K562 (cell line): ENCODE results near the gene GATAD2B. TPM values are rescaled to one million over a fixed set of nuclear protein-coding genes. Genes with fewer than 3 reads are reported as not detected.

Source experiments
- ARID2 ChIP-seq: fragments of 450-650 bp; IDR thresholded peaks from 2 replicates; pipeline ENCODE4 v1.6.1; 2017; ENCODE audit warnings: antibody characterized with exemption, mild to moderate bottlenecking
- CHD2 ChIP-seq: IDR thresholded peaks from 2 replicates; pipeline ENCODE4 v1.6.1; 2011; ENCODE audit warnings: low read depth, low read length
- GABPB1 ChIP-seq: sonication (generic); formaldehyde crosslinking; IDR thresholded peaks from 2 replicates; pipeline ENCODE4 v1.8.0; 2022; ENCODE audit warnings: mild to moderate bottlenecking, missing genetic modification reagents
- HDAC1 ChIP-seq, 2 experiments: fragments of 450-650 bp; IDR thresholded peaks; 2 replicates each; pipeline ENCODE4 v1.6.1; 2016 to 2017; ENCODE audit warnings: inconsistent platforms in 1 of 2, mild to moderate bottlenecking in 1 of 2, moderate library complexity in 1 of 2
- MCM7 ChIP-seq, 2 experiments: fragments of 450-650 bp; IDR thresholded peaks; 2 replicates each; pipeline ENCODE4 v1.6.1; 2016 to 2018
- MEF2D ChIP-seq: conservative IDR thresholded peaks from 2 replicates; pipeline ENCODE4 v1.6.1; 2016; ENCODE audit warnings: low read depth, missing genetic modification characterization, missing compliant biosample characterization
- POLR2G ChIP-seq: fragments of 200-400 bp; formaldehyde crosslinking; IDR thresholded peaks from 2 replicates; pipeline ENCODE4 v1.6.1; 2017; ENCODE audit warnings: low read depth, mild to moderate bottlenecking, antibody characterized with exemption, low read length, moderate library complexity
- RBFOX2 ChIP-seq: fragments of 200-400 bp; formaldehyde crosslinking; IDR thresholded peaks from 2 replicates; pipeline ENCODE4 v1.6.1; 2017; ENCODE audit warnings: low read depth, mild to moderate bottlenecking, low read length, moderate library complexity
- SPI1 ChIP-seq: IDR thresholded peaks from 2 replicates; pipeline ENCODE4 v1.6.1; 2011; ENCODE audit warnings: low read depth, low read length, control low read depth, borderline replicate concordance
- polyA plus RNA-seq, 8 experiments: library from polyadenylated mRNA; depleted of rRNA in 4 of 8; stranded (reverse) in 5 of 8; unstranded in 3 of 8; fragments of >200 nt; fragmentation: Nextera tagmentation in 2 of 8; fragmentation: Illumina TruSeq in 1 of 8; extraction: Ambion mirVana in 2 of 8; extraction: Trizol in 1 of 8; gene quantifications; 2 replicates each; pipeline versions ENCODE4 v1.2.1 to v1.2.3, GENCODE V29; 2011 to 2014; ENCODE audit warnings: inconsistent platforms in 1 of 8, missing spikeins in 1 of 8
- total RNA-seq, 7 experiments: library from RNA; depleted of rRNA in 6 of 7; stranded (reverse); fragments of >200 nt in 6 of 7; fragmentation: Illumina TruSeq in 2 of 7; extraction: Trizol in 2 of 7; gene quantifications; 2 replicates each; pipeline versions ENCODE4 v1.2.1 to v1.2.3, GENCODE V29; 2011 to 2021; ENCODE audit warnings: low replicate concordance in 1 of 7
- TF ChIP-seq, protein P1 (sequence below): sonication (generic); formaldehyde crosslinking; IDR thresholded peaks from 2 replicates; pipeline ENCODE4 v1.8.1; 2023; ENCODE audit warnings: mild to moderate bottlenecking, missing genetic modification reagents
- TF ChIP-seq, protein P2 (sequence below): fragments of 250-450 bp; sonication (Bioruptor Pico); IDR thresholded peaks from 2 replicates; pipeline ENCODE4 v1.6.1; 2021; ENCODE audit warnings: mild to moderate bottlenecking
- TF ChIP-seq, protein P3 (sequence below): fragments of 450-650 bp; IDR thresholded peaks from 2 replicates; pipeline ENCODE4 v1.6.1; 2014; ENCODE audit warnings: low read depth, mild to moderate bottlenecking, moderate library complexity, borderline replicate concordance
- TF ChIP-seq, protein P4 (sequence below), 2 experiments: fragments of 450-650 bp; formaldehyde crosslinking in 1 of 2; IDR thresholded peaks; 2 replicates each; pipeline versions ENCODE4 v1.4.0 to v1.6.1; 2014 to 2020; ENCODE audit warnings: mild to moderate bottlenecking in 2 of 2, borderline replicate concordance in 1 of 2, low read depth in 1 of 2
- TF ChIP-seq, protein P5 (sequence below): conservative IDR thresholded peaks from 2 replicates; pipeline ENCODE4 v1.6.1; 2011; ENCODE audit warnings: low read depth, mild to moderate bottlenecking, low read length; ENCODE audit not compliant: control insufficient read depth

GATAD2B gene
- total and polyA plus RNA-seq, 9 of the 15 experiments (the other 6 are each of a cell fraction or from before 2014, with no cell fraction given) = 1.5 to 40.2 (median 4.9) TPM

DNA sequence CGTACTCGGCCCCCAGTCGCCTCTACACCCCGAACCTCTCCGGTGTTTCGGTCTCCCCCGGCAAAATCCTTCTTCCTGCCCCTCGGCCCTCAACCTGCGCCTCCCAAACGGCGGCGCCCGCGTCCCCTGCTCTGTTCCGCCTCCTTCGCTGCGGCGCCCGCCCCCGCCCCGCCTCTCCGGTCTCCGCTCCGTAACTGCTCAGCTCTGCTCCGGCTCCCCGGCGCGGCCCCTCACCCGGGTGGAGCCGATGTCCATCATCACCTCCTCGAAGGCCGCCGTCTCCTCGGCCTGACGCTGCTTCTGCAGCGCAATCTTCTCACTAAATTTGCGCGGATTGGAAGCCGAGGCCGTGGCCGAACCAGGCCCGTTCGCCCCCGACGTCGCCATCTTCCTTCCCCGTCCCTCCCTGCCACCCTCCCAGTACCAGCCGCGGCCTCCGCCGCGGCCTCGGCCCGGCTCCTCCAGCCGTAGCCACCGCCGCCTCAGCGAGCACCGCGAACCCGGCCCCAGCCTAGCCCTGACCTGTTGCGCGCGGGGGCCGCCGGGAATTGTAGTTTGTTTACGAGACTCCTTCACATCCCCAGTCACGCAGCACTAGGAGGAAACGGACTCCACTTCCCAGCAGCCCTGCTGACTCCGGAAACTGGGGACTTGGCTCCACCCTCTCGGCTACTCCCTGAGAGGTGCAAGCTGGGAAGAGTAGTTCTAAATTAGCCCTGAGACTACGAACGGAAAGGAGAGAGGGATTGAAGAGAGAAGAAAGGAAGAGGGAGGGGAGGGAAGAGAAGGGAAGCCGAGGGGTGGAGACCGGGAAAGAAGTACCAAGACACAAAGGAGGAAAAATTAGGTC lies 35.6 kb upstream of the GATAD2B start, which contains the start of gene CRTC2 (continued):
- TF ChIP-seq, protein P1, sequence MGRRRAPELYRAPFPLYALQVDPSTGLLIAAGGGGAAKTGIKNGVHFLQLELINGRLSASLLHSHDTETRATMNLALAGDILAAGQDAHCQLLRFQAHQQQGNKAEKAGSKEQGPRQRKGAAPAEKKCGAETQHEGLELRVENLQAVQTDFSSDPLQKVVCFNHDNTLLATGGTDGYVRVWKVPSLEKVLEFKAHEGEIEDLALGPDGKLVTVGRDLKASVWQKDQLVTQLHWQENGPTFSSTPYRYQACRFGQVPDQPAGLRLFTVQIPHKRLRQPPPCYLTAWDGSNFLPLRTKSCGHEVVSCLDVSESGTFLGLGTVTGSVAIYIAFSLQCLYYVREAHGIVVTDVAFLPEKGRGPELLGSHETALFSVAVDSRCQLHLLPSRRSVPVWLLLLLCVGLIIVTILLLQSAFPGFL (CRISPR knock-in tag) = no peak
- TF ChIP-seq SPI1 = no peak
- no peak for TF ChIP-seq MCM7 (IDR thresholded peaks at IDR 0.05)
- TF ChIP-seq, protein P2, sequence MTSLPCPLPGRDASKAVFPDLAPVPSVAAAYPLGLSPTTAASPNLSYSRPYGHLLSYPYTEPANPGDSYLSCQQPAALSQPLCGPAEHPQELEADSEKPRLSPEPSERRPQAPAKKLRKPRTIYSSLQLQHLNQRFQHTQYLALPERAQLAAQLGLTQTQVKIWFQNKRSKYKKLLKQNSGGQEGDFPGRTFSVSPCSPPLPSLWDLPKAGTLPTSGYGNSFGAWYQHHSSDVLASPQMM (CRISPR knock-in tag) = no peak
- TF ChIP-seq, protein P3, sequence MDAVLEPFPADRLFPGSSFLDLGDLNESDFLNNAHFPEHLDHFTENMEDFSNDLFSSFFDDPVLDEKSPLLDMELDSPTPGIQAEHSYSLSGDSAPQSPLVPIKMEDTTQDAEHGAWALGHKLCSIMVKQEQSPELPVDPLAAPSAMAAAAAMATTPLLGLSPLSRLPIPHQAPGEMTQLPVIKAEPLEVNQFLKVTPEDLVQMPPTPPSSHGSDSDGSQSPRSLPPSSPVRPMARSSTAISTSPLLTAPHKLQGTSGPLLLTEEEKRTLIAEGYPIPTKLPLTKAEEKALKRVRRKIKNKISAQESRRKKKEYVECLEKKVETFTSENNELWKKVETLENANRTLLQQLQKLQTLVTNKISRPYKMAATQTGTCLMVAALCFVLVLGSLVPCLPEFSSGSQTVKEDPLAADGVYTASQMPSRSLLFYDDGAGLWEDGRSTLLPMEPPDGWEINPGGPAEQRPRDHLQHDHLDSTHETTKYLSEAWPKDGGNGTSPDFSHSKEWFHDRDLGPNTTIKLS = peak; percentile 95
- TF ChIP-seq HDAC1 (IDR thresholded peaks at IDR 0.05) = peak in 1 of 2 experiments; percentile 84; a peak in 2 of 4 replicates
- TF ChIP-seq MEF2D (tag) = 0 out of 2 replicates have a peak, but pooled peaks have one; percentile 40
- TF ChIP-seq, protein P4, sequence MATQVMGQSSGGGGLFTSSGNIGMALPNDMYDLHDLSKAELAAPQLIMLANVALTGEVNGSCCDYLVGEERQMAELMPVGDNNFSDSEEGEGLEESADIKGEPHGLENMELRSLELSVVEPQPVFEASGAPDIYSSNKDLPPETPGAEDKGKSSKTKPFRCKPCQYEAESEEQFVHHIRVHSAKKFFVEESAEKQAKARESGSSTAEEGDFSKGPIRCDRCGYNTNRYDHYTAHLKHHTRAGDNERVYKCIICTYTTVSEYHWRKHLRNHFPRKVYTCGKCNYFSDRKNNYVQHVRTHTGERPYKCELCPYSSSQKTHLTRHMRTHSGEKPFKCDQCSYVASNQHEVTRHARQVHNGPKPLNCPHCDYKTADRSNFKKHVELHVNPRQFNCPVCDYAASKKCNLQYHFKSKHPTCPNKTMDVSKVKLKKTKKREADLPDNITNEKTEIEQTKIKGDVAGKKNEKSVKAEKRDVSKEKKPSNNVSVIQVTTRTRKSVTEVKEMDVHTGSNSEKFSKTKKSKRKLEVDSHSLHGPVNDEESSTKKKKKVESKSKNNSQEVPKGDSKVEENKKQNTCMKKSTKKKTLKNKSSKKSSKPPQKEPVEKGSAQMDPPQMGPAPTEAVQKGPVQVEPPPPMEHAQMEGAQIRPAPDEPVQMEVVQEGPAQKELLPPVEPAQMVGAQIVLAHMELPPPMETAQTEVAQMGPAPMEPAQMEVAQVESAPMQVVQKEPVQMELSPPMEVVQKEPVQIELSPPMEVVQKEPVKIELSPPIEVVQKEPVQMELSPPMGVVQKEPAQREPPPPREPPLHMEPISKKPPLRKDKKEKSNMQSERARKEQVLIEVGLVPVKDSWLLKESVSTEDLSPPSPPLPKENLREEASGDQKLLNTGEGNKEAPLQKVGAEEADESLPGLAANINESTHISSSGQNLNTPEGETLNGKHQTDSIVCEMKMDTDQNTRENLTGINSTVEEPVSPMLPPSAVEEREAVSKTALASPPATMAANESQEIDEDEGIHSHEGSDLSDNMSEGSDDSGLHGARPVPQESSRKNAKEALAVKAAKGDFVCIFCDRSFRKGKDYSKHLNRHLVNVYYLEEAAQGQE (IDR thresholded peaks at IDR 0.05; ENCODE audit: borderline replicate concordance) = no peak
- TF ChIP-seq, protein P4 (CRISPR knock-in tag; IDR thresholded peaks at IDR 0.05; ENCODE audit: low read depth) = peak; percentile 63; the same call in 1 of the 2 replicates
- TF ChIP-seq GABPB1 (CRISPR knock-in tag) = peak; percentile 97
- TF ChIP-seq, protein P5, sequence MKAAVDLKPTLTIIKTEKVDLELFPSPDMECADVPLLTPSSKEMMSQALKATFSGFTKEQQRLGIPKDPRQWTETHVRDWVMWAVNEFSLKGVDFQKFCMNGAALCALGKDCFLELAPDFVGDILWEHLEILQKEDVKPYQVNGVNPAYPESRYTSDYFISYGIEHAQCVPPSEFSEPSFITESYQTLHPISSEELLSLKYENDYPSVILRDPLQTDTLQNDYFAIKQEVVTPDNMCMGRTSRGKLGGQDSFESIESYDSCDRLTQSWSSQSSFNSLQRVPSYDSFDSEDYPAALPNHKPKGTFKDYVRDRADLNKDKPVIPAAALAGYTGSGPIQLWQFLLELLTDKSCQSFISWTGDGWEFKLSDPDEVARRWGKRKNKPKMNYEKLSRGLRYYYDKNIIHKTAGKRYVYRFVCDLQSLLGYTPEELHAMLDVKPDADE = peak; percentile 100
- no peak for TF ChIP-seq ARID2
- TF ChIP-seq RBFOX2 = peak; percentile 86
- peak; percentile 89 for TF ChIP-seq POLR2G
- TF ChIP-seq CHD2 = peak; percentile 27; the same call in 1 of the 2 replicates
